ENCODE data around the gene AZIN2.

- TF ChIP-seq, protein P1, sequence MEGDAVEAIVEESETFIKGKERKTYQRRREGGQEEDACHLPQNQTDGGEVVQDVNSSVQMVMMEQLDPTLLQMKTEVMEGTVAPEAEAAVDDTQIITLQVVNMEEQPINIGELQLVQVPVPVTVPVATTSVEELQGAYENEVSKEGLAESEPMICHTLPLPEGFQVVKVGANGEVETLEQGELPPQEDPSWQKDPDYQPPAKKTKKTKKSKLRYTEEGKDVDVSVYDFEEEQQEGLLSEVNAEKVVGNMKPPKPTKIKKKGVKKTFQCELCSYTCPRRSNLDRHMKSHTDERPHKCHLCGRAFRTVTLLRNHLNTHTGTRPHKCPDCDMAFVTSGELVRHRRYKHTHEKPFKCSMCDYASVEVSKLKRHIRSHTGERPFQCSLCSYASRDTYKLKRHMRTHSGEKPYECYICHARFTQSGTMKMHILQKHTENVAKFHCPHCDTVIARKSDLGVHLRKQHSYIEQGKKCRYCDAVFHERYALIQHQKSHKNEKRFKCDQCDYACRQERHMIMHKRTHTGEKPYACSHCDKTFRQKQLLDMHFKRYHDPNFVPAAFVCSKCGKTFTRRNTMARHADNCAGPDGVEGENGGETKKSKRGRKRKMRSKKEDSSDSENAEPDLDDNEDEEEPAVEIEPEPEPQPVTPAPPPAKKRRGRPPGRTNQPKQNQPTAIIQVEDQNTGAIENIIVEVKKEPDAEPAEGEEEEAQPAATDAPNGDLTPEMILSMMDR (IDR thresholded peaks at IDR 0.05 in 8 of 11, conservative IDR thresholded peaks at IDR 0.05 in 3 of 11) = no peak
- no peak for TF ChIP-seq POLR2A (IDR thresholded peaks at IDR 0.05)
These were observed 41.7 kb downstream of the AZIN2 start for GRCh38 chr1:33122483-33123178.

Data from spleen (tissue), 7 donors.